Measurements from ENCODE around the gene ATXN7L3.
A peak's percentile ranks its signal among the peaks of the same experiment; 100 is the strongest.

ATXN7L3 gene

DNA sequence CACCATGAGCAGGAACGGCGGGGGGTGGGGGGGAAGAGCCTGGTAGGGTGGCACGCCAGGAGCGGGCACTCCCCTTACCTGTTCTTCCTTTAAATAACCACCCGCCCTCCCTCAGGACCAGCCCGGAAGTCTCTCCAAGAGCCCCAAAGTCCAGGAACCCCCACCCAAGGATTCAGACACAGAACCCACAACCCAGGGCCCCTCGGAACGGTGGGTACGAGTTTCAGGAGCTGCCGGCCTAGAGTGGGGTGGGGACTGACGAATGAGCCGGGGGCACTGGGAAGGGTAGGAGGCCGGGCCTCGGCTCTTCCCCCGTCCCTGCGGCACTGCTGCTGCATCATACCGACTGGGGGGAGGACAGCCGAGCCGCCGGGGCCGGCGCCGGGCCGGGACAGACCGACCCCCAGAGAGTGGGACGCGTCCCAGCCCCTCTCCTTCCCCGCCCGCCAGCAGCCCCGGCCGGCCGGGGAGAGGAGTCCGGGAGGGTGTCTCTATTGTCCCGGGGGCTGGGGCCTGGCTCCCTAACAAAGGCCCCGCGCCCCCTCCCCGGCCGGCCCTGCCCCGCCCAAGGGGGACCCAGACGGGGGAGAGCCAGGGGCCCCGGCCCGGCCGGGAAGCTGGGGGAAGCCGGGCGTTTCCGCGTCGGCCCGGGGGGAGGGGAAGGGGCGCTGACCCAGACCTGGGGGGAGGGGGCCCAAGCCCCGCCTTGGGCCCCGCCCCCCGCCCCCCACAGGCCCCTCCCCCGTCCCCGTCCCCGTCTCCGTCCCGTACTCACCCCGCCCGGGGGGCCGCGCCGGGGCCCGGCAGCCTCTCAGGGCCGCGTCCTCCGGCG is 747 bp downstream of the ATXN7L3 start:
- DNase-seq = peak; percentile 75

DNA sequence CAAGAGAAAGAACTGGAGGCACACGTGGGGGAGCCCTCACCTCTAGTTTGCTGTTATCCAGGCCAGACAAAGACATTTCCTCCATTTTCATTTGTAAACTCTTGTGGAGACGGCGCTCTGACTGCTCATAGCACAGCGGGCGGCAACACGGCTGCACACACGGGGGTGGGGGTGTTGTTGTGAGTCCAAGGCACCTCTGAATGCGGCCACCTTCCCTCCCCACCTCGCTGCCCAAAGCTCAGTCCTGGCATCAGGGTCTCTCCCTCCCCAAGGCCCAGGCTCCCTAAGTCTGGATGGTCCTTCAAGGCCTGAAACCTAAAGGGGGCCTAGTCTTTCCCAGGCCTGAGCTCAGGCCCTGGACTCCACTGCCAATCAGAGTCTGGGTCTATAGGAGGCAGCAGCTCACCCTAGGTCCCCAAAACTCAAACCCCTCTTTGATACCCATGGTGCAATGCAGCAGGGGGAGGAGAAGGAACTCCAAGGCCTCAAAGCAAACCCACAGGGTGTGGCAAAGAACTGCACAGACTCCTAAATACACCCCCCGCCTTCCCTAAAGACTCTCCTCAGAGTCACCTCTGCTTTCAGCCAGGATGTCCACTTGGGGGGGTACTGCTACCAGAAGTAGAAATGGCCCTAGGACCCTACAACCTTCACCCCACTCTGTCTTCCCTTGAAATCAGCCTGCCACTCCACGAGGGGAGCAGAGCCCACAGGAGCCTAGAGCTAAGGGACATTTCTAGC is 1.5 kb downstream of the ATXN7L3 start:
- no peak for DNase-seq

DNA sequence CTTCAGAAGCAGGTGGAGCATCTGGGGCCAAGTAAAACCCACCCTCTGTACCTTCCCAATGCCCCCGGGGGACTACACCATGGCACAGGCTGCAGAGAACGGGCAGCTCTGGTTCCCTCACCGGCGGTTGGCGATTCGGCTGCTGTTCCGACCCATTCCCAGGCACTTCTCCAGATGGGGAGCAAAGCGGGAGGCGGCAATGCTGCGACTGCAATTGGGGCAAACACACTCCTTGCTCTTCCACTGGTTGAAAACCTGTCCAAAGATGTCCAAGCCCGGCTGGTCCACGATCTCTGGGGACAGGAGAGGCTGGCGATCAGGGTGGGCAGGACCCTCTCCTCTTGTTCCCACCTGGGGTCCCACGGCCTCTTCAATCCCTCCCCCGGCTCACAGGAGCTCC is 2.6 kb downstream of the ATXN7L3 start:
- DNase-seq = no peak

DNA sequence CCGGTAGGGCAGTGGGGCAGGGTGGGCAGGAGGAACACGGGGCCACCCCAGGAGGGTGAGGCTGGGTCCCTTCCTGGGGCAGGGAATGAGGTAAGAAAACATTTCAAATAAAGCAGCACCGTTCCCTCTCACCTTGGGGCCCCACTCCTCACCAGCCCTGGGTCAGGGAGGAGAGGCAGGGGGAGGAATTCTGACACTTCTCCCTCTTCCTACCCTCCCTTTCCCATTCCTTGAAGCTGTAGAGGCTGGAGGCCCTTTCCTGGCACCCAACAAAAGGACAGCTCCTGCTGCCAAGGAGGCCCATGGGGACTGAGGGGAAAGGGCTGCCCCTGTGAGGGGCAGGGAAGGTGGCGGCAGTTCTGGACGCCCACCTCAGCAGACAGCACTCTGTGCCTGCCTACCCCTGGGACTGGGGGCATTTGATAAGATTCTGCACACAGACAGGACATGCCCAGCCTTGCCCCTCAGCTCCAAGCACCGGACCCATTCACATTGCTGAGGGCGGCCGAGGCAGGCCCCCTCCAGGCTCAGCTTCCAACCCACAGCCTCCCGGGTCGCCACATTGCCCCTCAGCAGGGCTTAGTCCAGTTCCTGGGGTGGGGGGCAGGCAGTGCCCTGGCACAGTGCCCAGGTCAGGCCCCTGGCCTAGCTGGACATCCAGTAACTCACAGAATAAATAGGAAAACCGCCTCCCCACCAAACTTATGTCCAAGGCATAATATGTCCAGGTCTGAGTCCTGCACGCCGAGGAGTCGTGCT is 6.2 kb downstream of the ATXN7L3 start:
- DNase-seq = no peak

DNA sequence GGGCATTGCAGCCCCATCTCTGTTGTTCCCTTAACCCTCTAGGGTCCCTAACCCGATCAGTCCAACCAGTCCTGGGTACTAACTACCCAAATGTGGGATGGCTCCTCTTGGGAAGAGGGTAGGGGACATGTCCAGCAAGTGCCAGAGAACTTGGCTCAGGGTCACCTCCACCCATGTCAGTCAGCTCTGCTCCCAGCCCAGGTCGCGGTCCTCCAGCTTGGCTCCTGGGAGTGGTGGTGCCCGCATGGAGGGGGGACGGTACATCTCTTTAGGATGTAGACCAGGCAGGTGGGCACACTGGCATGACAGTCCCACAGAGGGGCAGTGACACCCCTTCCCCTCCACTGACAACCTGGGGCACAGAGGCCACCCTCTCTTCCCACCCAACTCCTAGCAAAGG is 6.9 kb downstream of the ATXN7L3 start:
- no peak for DNase-seq

DNA sequence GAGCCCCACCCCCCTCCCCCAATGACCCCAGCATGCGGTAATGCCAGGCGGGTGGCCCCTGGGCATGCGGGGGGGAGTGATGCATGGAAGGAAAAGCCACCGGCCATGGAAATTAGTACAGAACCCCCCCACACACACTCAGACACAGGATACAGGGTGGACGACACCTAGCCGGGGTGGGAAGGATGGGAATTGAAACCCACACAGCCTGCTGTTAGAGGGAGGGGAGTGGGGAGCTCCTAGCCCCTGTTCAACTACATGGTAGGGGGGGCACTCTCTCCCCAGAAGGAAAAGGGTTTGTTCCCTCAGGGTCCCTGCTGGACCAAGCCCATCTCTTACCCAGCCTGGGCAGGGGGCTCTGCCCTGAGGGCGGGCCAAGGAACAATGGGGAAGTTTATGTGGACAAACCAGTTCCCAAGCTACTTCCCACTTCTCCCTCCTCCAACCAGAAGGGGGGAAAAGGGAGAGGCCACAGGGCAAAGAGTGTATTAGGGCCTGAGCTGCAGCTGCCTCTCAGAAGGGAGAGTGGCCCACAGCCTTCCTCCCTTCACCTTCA is 7.7 kb downstream of the ATXN7L3 start:
- no peak for DNase-seq

DNA sequence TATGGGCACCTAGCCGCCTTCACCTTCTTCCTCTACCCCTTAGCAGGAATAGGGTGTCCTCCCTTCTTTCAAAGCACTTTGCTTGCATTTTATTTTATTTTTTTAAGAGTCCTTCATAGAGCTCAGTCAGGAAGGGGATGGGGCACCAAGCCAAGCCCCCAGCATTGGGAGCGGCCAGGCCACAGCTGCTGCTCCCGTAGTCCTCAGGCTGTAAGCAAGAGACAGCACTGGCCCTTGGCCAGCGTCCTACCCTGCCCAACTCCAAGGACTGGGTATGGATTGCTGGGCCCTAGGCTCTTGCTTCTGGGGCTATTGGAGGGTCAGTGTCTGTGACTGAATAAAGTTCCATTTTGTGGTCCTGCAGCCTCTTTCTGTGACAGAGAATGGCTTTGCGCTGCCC is 8.3 kb downstream of the ATXN7L3 start:
- no peak for DNase-seq

DNA sequence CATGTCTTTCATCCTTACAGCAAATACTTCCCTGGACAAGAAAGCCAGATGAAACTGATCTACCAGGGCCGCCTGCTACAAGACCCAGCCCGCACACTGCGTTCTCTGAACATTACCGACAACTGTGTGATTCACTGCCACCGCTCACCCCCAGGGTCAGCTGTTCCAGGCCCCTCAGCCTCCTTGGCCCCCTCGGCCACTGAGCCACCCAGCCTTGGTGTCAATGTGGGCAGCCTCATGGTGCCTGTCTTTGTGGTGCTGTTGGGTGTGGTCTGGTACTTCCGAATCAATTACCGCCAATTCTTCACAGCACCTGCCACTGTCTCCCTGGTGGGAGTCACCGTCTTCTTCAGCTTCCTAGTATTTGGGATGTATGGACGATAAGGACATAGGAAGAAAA is 9.2 kb downstream of the ATXN7L3 start:
- DNase-seq = no peak

DNA sequence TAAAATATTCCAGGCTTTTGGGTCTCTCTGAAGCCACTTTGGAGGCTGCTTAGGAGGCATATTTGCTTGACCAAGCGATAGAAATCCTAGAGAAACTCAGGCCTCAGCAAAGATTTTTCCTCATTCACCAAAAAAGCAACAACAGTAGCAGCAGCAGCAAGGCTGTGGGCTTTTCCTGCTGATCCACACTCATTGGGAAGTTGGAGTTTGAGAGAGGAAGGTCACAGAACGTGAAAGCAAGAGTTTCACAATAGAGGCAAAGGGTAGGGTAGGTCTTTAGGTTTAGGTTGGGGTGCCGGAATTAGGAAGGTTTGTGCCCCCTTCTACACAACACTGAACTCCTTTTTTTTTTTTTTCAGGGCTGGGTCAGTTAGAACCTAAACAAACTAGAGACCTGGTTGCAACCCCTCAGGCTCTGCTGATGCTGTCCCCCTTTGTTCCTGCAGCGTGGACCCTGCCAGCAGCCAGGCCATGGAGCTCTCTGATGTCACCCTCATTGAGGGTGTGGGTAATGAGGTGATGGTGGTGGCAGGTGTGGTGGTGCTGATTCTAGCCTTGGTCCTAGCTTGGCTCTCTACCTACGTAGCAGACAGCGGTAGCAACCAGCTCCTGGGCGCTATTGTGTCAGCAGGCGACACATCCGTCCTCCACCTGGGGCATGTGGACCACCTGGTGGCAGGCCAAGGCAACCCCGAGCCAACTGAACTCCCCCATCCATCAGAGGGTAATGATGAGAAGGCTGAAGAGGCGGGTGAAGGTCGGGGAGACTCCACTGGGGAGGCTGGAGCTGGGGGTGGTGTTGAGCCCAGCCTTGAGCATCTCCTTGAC is 10.9 kb downstream of the ATXN7L3 start:
- no peak for DNase-seq

DNA sequence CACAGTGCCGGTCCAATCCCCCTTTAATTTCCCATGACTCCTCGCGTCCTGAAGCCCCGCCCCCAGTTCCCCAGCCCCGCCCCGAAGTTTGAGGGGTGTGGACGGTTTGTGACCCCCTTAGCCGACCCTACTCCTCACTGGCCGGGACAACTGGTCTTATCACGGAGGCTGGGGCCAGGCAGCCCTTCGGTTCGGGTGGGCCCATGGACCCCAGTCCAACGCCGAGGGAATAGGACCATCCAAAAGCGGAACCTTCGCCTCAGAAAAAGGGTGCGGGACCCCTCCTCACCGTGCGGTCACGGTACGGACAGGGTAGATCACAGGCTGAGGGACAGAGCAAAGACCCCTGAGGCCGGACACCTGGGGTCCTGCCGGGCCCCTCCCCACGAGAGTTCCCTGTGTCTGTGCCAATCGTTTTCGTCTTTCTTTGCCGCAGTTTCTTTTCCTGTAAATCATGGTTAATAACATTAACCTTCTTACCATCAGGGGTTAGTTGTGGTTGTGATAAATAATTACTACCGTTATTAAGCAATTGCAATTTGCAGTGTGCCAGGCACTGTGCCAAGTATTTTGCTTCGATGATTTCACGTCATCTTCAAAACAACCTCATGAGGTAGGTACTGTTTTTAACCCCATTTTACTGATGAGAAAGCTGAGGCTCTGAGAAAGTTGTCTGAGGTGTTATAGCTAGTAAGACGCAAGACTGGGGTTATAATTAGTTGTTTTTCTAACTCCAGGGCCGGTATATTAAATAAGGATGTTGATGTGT is 12.4 kb downstream of the ATXN7L3 start:
- DNase-seq = no peak

DNA sequence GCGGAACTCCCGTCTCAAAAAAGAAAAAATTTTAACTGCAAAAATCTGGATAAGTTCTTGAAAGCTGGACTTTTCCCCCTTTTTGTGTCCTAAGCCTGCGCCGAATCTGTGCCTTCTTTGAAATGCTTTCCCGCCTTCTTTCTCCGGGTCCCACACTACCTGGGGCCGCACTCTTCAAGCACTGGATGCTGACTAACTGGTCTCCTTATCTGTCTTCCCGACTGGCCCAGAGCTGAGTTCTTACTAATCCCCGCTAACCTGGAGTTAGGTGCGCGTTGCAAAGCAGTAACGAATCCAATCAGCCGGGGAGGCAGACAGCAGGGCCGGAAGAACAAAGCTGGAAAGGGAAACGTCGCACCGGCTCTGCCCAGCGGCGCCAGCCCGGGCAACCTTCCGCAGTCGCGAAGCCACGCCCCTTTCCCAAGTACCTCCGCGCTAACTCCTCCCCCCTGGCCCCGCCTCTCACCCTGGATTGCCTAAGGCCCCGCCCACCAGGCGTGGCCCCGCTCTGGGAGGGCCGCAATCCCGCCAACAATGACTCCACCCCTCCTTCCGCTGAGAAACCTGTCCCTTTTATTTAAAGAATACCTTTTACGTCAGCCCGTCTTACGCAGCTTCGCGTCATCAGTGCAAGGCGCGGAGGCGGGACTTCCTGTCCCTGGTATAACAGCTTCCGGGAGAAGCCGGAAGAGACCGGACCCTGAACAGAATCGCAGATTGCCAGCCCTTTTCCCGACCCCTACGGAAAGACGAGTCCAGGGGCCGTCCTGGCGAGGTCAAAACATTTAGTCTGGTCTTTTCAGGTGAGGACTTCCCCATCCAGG is 13.2 kb downstream of the ATXN7L3 start, which contains the start of gene TMUB2:
TSS of gene TMUB2 (plus strand) at position 666 of the 824 bp plus-strand sequence. CDS start 737 bp downstream, outside the sequence.
- peak; percentile 99 for DNase-seq

DNA sequence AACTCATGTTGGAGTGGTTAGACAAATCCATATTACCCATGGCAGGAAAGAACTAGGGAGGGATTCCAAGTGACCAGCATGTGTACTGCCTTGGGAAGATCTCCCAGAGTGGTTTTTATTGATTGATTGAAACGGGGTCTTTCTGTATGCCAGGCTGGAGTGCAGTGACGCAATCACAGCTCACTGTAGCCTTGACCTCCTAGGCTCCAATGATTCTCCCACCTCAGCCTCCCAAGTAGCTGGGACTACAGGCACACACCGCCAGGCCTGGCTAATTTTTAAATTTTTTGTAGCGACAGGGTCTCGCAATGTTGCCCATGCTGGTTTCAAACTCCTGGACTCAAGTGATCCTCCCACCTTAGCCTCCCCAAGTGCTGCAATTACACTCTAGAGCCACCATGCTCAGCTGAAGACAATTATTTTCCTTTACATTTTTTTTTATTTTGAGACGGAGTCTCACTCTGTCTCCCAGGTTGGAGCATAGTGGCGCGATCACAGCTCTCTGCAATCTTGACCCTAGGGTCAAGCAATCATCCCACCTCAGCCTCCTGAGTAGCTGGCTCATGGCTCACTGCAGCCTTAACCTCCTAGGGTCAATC is 15.4 kb downstream of the ATXN7L3 start:
- DNase-seq = no peak

DNA sequence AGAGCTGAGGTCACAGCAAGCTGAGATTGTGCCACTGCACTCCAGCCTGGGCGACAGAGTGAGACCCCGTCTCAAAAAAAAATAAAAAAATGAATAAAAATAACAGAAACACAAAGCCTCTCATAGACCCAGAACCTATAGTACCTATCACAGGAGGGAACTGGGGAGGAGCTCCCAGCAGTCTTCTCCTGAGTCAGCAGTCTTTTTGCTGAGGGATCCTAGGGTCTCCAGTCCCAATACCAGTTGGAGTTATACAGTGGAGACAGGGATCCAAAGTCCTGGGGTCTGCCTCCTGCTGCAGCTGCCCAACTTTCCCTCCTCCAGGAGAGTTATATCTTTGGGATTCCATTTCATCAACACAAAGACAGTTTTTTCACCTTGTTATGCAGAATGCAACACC is 16.7 kb downstream of the ATXN7L3 start:
- DNase-seq = no peak

DNA sequence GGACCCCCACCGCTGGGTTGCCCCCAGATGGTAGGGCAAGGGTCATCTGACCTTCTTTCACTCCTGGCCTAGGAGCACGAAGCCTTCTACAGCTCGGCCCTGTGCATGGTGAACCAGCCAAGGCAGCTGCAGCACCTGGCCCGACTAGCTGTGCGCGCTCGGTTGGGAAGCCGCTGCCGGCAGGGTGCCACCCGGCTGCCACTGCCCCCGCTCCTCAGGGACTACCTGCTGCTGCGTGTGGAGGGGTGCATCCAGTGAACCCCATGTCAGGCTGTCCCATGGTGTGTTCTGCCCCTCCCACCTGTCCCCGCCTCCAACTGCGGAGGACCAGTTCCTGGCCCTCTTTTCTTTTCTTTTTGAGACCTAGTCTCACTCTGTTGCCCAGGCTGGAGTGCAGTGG is 21.6 kb downstream of the ATXN7L3 start:
- DNase-seq = no peak

DNA sequence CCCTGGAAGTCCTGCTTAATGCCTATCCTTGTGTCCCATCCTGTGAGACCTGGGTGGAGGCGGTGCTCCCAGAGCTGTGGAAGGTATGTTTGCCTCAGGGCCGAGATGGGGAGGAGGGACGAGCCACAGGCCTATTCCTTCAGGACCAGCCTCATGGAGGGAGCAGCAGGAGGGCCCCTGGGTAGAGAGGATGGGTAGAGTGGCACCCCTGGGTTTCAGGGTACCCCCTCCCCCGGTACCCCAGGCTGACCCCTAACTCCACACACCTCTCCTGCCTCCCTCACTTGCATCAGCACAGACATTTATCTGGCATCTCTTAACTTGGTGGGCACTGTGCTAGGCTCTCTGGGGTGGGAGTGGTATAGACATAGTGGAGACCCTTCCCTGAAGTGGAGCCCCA is 22.0 kb downstream of the ATXN7L3 start:
- no peak for DNase-seq

DNA sequence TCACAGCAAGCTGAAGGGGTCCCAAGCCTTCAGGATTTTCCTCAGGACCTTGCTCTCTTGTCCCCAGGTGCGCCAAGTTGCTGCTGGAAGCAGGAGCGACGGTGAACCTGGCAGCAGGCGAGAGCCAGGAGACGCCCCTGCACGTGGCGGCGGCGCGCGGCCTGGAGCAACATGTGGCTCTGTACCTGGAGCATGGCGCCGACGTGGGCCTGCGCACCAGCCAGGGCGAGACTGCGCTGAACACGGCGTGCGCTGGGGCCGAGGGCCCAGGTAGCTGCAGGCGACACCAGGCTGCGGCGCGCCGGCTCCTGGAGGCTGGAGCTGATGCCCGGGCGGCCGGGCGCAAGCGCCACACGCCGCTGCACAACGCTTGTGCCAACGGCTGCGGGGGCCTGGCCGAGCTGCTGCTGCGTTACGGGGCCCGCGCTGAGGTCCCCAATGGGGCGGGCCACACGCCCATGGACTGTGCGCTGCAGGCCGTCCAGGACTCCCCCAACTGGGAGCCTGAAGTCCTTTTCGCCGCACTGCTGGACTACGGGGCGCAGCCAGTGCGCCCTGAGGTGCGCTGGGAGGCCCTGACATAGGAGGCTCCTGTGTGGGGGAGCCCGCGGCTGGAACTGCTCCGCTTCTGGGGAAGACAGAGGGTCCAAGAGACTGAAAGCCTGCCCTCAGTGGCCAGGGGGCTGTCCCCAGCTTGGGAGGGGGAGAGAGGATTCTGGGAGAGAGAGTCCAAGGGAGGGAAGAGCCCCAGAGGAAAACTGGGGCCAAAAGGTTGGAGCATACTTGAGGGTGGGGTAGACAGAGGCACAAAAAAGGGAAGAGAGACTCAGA is 22.8 kb downstream of the ATXN7L3 start:
- DNase-seq = no peak

DNA sequence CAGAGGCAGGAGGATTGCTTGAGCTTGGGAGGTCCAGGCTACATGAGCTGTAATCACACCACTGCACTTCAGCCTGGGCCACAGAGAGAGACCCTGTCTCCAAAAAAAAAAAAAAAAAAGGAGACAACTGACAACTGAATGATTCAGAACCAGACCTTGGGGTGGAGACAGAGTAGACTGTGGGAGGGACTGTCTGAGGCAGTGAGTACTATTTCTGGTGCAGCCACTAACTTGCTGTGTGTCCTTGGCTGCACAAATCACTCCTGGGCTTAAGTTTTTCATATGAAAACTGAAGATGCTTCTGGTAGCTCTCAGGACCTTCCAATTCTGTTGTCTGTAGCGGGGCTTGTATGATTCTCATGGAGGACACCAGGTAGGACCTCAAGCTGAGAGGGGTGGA is 23.4 kb downstream of the ATXN7L3 start:
- DNase-seq = no peak

DNA sequence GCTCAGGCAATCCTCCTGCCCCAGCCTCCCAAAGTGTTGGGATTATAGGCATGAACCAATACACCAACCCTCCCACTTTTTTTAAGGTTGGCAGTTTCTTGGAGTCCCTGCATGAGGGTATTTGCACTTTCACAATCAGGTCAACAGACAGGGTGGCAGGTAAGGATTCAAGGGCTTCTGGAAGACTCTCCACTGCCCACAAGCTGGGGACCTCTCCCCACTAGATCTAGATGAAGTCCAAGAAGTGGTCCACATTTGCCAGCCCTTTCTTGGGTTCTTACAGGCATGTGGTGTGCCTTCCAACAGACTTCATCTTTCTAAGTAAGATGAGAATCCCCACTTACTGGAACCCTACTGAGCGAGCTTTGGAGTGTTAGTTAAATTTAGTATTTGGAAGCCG is 25.3 kb downstream of the ATXN7L3 start:
- DNase-seq = no peak

DNA sequence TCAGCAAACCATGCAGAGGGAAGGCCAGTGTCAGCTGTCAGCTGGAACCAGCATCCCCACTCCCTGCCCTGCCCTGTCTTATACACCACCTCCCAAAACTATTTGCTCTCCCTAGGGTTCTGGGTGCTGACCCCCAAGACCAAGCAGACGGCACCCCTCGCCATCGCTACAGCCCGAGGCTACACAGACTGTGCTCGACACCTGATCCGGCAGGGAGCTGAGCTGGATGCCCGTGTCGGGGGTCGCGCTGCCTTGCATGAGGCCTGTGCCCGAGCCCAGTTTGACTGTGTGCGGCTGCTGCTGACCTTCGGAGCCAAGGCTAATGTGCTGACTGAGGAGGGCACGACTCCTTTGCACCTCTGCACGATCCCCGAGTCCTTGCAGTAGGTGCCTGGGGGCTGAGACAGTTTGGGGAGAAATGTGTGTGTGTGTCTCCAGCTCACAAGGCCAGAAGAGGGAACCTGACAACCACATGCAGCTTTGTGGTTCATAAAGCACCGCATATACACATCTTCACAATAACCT is 27.7 kb downstream of the ATXN7L3 start:
- no peak for DNase-seq

All from activated CD8-positive, alpha-beta memory T cell treated with anti-CD3 and anti-CD28 coated beads, Interleukin-2, amount 50 U/mL, for 48 hours (primary cell).